Trophoblast cell (in vitro differentiated cells and primary cell): ENCODE data around the gene ADIRF.

Experiments
- DNase-seq, 2 donors: peaks; one replicate each; pipeline ENCODE4 v3.0.0-alpha.2; 2016
- H2AFZ ChIP-seq: 2 replicates; pipeline ENCODE4 v1.6.1; 2013; ENCODE audit warnings: low read length, moderate library complexity, mild to moderate bottlenecking; ENCODE audit not compliant: insufficient read depth, poor library complexity
- H2AK5ac ChIP-seq: 2 replicates; pipeline ENCODE4 v1.6.1; 2013; ENCODE audit warnings: mild to moderate bottlenecking, low read length
- H2BK120ac ChIP-seq: 2 replicates; pipeline ENCODE4 v1.6.1; 2013; ENCODE audit warnings: low read length, mild to moderate bottlenecking, moderate library complexity; ENCODE audit not compliant: insufficient read depth, poor library complexity
- H2BK12ac ChIP-seq: 2 replicates; pipeline ENCODE4 v1.6.1; 2013; ENCODE audit warnings: mild to moderate bottlenecking, low read length, moderate library complexity
- H2BK5ac ChIP-seq: 2 replicates; pipeline ENCODE4 v1.6.1; 2013; ENCODE audit warnings: low read length, low read depth, moderate library complexity, mild to moderate bottlenecking; ENCODE audit not compliant: poor library complexity
- H3K14ac ChIP-seq: 2 replicates; pipeline ENCODE4 v1.6.1; 2013; ENCODE audit warnings: mild to moderate bottlenecking, low read length
- H3K18ac ChIP-seq: 2 replicates; pipeline ENCODE4 v1.6.1; 2013; ENCODE audit warnings: mild to moderate bottlenecking, low read length
- H3K23ac ChIP-seq: 2 replicates; pipeline ENCODE4 v1.6.1; 2013; ENCODE audit warnings: low read length
- H3K27ac ChIP-seq: 2 replicates; pipeline ENCODE4 v1.5.1; 2013; ENCODE audit warnings: low read depth, mild to moderate bottlenecking, inconsistent platforms, low read length, moderate library complexity
- H3K27me3 ChIP-seq: 2 replicates; pipeline ENCODE4 v1.6.1; 2013; ENCODE audit warnings: inconsistent platforms, mild to moderate bottlenecking, low read length, moderate library complexity; ENCODE audit not compliant: insufficient read depth
- H3K36me3 ChIP-seq, 2 experiments: 1 replicate in 1 of 2; 2 replicates in 1 of 2; pipeline ENCODE4 v1.6.1; 2013; ENCODE audit warnings: low read length in 2 of 2, mild to moderate bottlenecking in 2 of 2, moderate library complexity in 1 of 2; ENCODE audit not compliant: insufficient read depth in 2 of 2, control insufficient read depth in 1 of 2
- H3K4ac ChIP-seq: 2 replicates; pipeline ENCODE4 v1.6.1; 2013; ENCODE audit warnings: low read depth, mild to moderate bottlenecking, low read length, moderate library complexity
- H3K4me1 ChIP-seq, 2 experiments: 1 replicate in 1 of 2; 2 replicates in 1 of 2; pipeline ENCODE4 v1.6.1; 2013; ENCODE audit warnings: low read length in 2 of 2, mild to moderate bottlenecking in 2 of 2, moderate library complexity in 1 of 2; ENCODE audit not compliant: insufficient read depth in 2 of 2, control insufficient read depth in 1 of 2
- H3K4me2 ChIP-seq: 2 replicates; pipeline ENCODE4 v1.6.1; 2013; ENCODE audit warnings: inconsistent platforms, mild to moderate bottlenecking, low read length, moderate library complexity
- H3K4me3 ChIP-seq: 2 replicates; pipeline ENCODE4 v1.5.1; 2013; ENCODE audit warnings: mild to moderate bottlenecking, low read depth, low read length, inconsistent platforms
- H3K79me1 ChIP-seq: one replicate; pipeline ENCODE4 v1.6.1; 2013; ENCODE audit warnings: low read length
- H3K79me2 ChIP-seq: 2 replicates; pipeline ENCODE4 v1.6.1; 2013; ENCODE audit warnings: low read length, mild to moderate bottlenecking; ENCODE audit not compliant: control insufficient read depth, insufficient read depth, poor library complexity
- H3K9ac ChIP-seq: 2 replicates; pipeline ENCODE4 v1.6.1; 2013; ENCODE audit warnings: mild to moderate bottlenecking, low read length
- H3K9me3 ChIP-seq: 2 replicates; pipeline ENCODE4 v1.6.1; 2013; ENCODE audit warnings: low read depth, mild to moderate bottlenecking, control low read depth, inconsistent platforms, low read length; ENCODE audit not compliant: insufficient read depth
- H4K12ac ChIP-seq: 2 replicates; pipeline ENCODE4 v1.6.1; 2013; ENCODE audit warnings: low read depth, mild to moderate bottlenecking, low read length, moderate library complexity
- H4K8ac ChIP-seq: 2 replicates; pipeline ENCODE4 v1.6.1; 2013; ENCODE audit warnings: low read depth, mild to moderate bottlenecking, low read length, moderate library complexity
- H4K91ac ChIP-seq: one replicate; pipeline ENCODE4 v1.6.1; 2013; ENCODE audit warnings: low read depth, mild to moderate bottlenecking, low read length, moderate library complexity
- WGBS: extraction: QIAGEN DNeasy Blood & Tissue Kit; methylation state at CpG from one replicate; pipeline ENCODE4 v1.1.7; 2013; ENCODE audit warnings: missing lambda C conversion rate; ENCODE audit not compliant: insufficient read length, insufficient coverage; ENCODE audit errors: extremely low coverage; 5-methylcytosine and 5-hydroxymethylcytosine counted together

The ADIRF gene

GRCh38 chr10:86971232-86971991, 3.1 kb downstream of the ADIRF start:
- no peaks in the 10 kb centered on the region for H3K9me3 ChIP-seq
- peak overlapping the region; percentile 29 for H3K4ac ChIP-seq
- H3K23ac ChIP-seq, result no peak overlapping the region
- peaks cover 5% of the 10 kb centered on the region for H3K79me2 ChIP-seq
- H2BK12ac ChIP-seq, result peak overlapping the region; percentile 32
- H2BK120ac ChIP-seq, result peak overlapping the region; percentile 70
- H2AK5ac ChIP-seq, result no peak overlapping the region
- peak overlapping the region; percentile 77 for H3K14ac ChIP-seq
- H3K27me3 ChIP-seq, result no peaks in the 10 kb centered on the region
- H3K79me1 ChIP-seq, result peaks cover 7% of the 10 kb centered on the region
- H4K12ac ChIP-seq, result peak overlapping the region; percentile 41
- H3K4me2 ChIP-seq, result peak overlapping the region; percentile 84
- peak overlapping the region; percentile 69 for H3K4me3 ChIP-seq
- no peaks in the 10 kb centered on the region for H3K36me3 ChIP-seq
- peak overlapping the region; percentile 95 for H2AFZ ChIP-seq
- no peak overlapping the region for H3K27ac ChIP-seq
- no CpG with 5 or more reads among the region's 66 CpGs for WGBS
- H3K18ac ChIP-seq, result peak overlapping the region; percentile 58
- no peak overlapping the region for H3K9ac ChIP-seq
- H4K8ac ChIP-seq, result peak overlapping the region; percentile 83
- peak overlapping the region; percentile 82 for H4K91ac ChIP-seq
- peaks cover 10 to 15% of the 10 kb centered on the region in 2 experiments for H3K4me1 ChIP-seq
- peak; percentile 76 to 79 for DNase-seq
- H2BK5ac ChIP-seq, result no peak overlapping the region

GRCh38 chr10:86972613-86973380, 4.5 kb downstream of the ADIRF start:
- no peak overlapping the region for H2BK120ac ChIP-seq
- peaks cover 7% of the 10 kb centered on the region for H3K79me1 ChIP-seq
- no peak overlapping the region for H4K91ac ChIP-seq
- no CpG with 5 or more reads among the region's 11 CpGs for WGBS
- H3K9me3 ChIP-seq, result no peaks in the 10 kb centered on the region
- no peak overlapping the region for H2AFZ ChIP-seq
- H3K14ac ChIP-seq, result no peak overlapping the region
- H3K18ac ChIP-seq, result no peak overlapping the region
- peaks cover 5% of the 10 kb centered on the region for H3K79me2 ChIP-seq
- H2BK5ac ChIP-seq, result no peak overlapping the region
- H3K4me3 ChIP-seq, result no peak overlapping the region
- H3K4ac ChIP-seq, result no peak overlapping the region
- H3K27ac ChIP-seq, result no peak overlapping the region
- H3K4me2 ChIP-seq, result no peak overlapping the region
- no peak overlapping the region for H3K23ac ChIP-seq
- DNase-seq, result no peak
- H3K27me3 ChIP-seq, result no peaks in the 10 kb centered on the region
- no peak overlapping the region for H3K9ac ChIP-seq
- H3K36me3 ChIP-seq, result no peaks in the 10 kb centered on the region
- H4K8ac ChIP-seq, result no peak overlapping the region
- peaks cover 10 to 15% of the 10 kb centered on the region in 2 experiments for H3K4me1 ChIP-seq
- H4K12ac ChIP-seq, result no peak overlapping the region
- H2AK5ac ChIP-seq, result no peak overlapping the region
- no peak overlapping the region for H2BK12ac ChIP-seq

- Histone ChIP-seq H3K4ac (no peak overlapping the region), H4K91ac (no peak overlapping the region), H3K23ac (no peak overlapping the region), H3K79me2 (peaks cover 5% of the 10 kb centered on the region), H3K4me3 (no peak overlapping the region), H3K27me3 (no peaks in the 10 kb centered on the region), H2BK12ac (no peak overlapping the region), H3K9ac (no peak overlapping the region), H2AFZ (no peak overlapping the region), H3K4me2 (peak overlapping the region; percentile 28), H3K14ac (no peak overlapping the region), H2BK120ac (no peak overlapping the region), H3K4me1 (peaks cover 10 to 15% of the 10 kb centered on the region in 2 experiments), H3K79me1 (peaks cover 7% of the 10 kb centered on the region), H2AK5ac (no peak overlapping the region), H3K9me3 (no peaks in the 10 kb centered on the region), H3K36me3 (no peaks in the 10 kb centered on the region), H4K8ac (no peak overlapping the region), H2BK5ac (no peak overlapping the region), H3K18ac (no peak overlapping the region), H4K12ac (no peak overlapping the region), H3K27ac (no peak overlapping the region)
- peak; percentile 68 to 97 for DNase-seq
- no CpG with 5 or more reads among the region's 7 CpGs for WGBS
These were observed 6.2 kb downstream of the ADIRF start for GRCh38 chr10:86974484-86974883.

- Histone ChIP-seq H4K91ac (no peak overlapping the region), H3K36me3 (no peaks in the 10 kb centered on the region), H3K4ac (no peak overlapping the region), H2AFZ (no peak overlapping the region), H3K9me3 (no peaks in the 10 kb centered on the region), H3K23ac (no peak overlapping the region), H2AK5ac (no peak overlapping the region), H3K79me2 (peaks cover 1% of the 10 kb centered on the region), H4K8ac (no peak overlapping the region), H4K12ac (no peak overlapping the region), H3K14ac (no peak overlapping the region), H2BK120ac (no peak overlapping the region), H3K4me2 (no peak overlapping the region), H3K9ac (no peak overlapping the region), H3K79me1 (peaks cover 1% of the 10 kb centered on the region), H3K4me1 (peaks cover 1 to 6% of the 10 kb centered on the region in 2 experiments), H2BK5ac (no peak overlapping the region), H3K27me3 (no peaks in the 10 kb centered on the region), H3K4me3 (no peak overlapping the region), H3K27ac (no peak overlapping the region), H2BK12ac (no peak overlapping the region), H3K18ac (no peak overlapping the region)
- WGBS, result no CpG with 5 or more reads among the region's 5 CpGs
- no peak for DNase-seq
These were observed 8.2 kb downstream of the ADIRF start for GRCh38 chr10:86976362-86977056.
